Thyroid gland (tissue), 4 donors: Measurements from ENCODE around the gene GH1.
"Not testable (repeated sequence)": the region's sequence is repeated elsewhere in the genome, so short reads cannot be mapped to it uniquely, and the experiment has no call there.

Experiments
- CTCF ChIP-seq, 6 experiments: fragments of 200-600 bp in 3 of 6; fragments of 450-650 bp in 3 of 6; sonication (generic) in 3 of 6; IDR thresholded peaks; one replicate each; pipeline ENCODE4 v1.5.1; 2016 to 2019; ENCODE audit warnings: antibody characterized with exemption in 6 of 6, mild to moderate bottlenecking in 2 of 6, inconsistent platforms in 1 of 6, moderate library complexity in 1 of 6
- POLR2A ChIP-seq, 2 donors: fragments of 450-650 bp; IDR thresholded peaks; one replicate each; pipeline ENCODE4 v1.6.1; 2017; ENCODE audit warnings: antibody characterized with exemption in 2 of 2, mild to moderate bottlenecking in 2 of 2, moderate library complexity in 1 of 2

GRCh38 chr17:63892316-63893037 lies 26.2 kb downstream of the GH1 start:
- not testable (repeated sequence) for TF ChIP-seq CTCF, POLR2A (IDR thresholded peaks at IDR 0.05)
